Esophagus muscularis mucosa (tissue), 3 donors: ENCODE data around the gene OR13J1.

Experiments
- CTCF ChIP-seq, 3 experiments: fragments of 200-600 bp in 2 of 3; fragments of 450-650 bp in 1 of 3; sonication (generic) in 2 of 3; IDR thresholded peaks; one replicate each; pipeline ENCODE4 v1.5.1; 2017 to 2019; ENCODE audit warnings: antibody characterized with exemption in 3 of 3, mild to moderate bottlenecking in 2 of 3, moderate library complexity in 1 of 3
- POLR2A ChIP-seq: fragments of 450-650 bp; IDR thresholded peaks from one replicate; pipeline ENCODE4 v1.6.1; 2017; ENCODE audit warnings: antibody characterized with exemption, moderate library complexity, mild to moderate bottlenecking, low read depth
- POLR2AphosphoS5 ChIP-seq, 2 donors: sonication (generic); formaldehyde crosslinking; IDR thresholded peaks; one replicate each; pipeline ENCODE4 v1.6.1; 2017; ENCODE audit warnings: antibody characterized with exemption in 2 of 2

GRCh38 chr9:35909687-35910612, 39.7 kb upstream of the OR13J1 start:
- TF ChIP-seq POLR2A = no peak
- no peak for TF ChIP-seq CTCF (IDR thresholded peaks at IDR 0.05)
- peak; percentile 37 to 44 for TF ChIP-seq POLR2AphosphoS5 (IDR thresholded peaks at IDR 0.05)
